Measurements from ENCODE around the gene ZNF296.

GRCh38 chr19:45076029-45076850 lies at the start of gene ZNF296:
- TF ChIP-seq CTCF (IDR thresholded peaks at IDR 0.05 in 2 of 3, conservative IDR thresholded peaks at IDR 0.05 in 1 of 3; ENCODE audit: borderline replicate concordance in 1 of 3, insufficient read depth in 1 of 3, low read depth in 2 of 3, low read length in 2 of 3): no peak
- no peak for TF ChIP-seq EZH2phosphoT487 (IDR thresholded peaks at IDR 0.05; ENCODE audit: borderline replicate concordance)
- peak; percentile 69 for TF ChIP-seq TCF7L2 (IDR thresholded peaks at IDR 0.05; ENCODE audit: borderline replicate concordance, extremely low read depth, insufficient read depth, insufficient read length)
- peak; percentile 85 for TF ChIP-seq POLR2A (IDR thresholded peaks at IDR 0.05; ENCODE audit: borderline replicate concordance, extremely low read depth, insufficient read depth, insufficient read length)
- no peak for TF ChIP-seq ZNF274 (IDR thresholded peaks at IDR 0.05; ENCODE audit: low read depth, low read length)
- peak; percentile 88 for TF ChIP-seq POLR2AphosphoS5 (IDR thresholded peaks at IDR 0.05; ENCODE audit: low read depth, low read length)
- no peak for TF ChIP-seq RAD21 (IDR thresholded peaks at IDR 0.05; ENCODE audit: low read depth)
- no peak for TF ChIP-seq SP1 (IDR thresholded peaks at IDR 0.05; ENCODE audit: low read depth)
- TF ChIP-seq ZFX (IDR thresholded peaks at IDR 0.05): peak; percentile 90; the same call in 1 of the 2 replicates
- no peak for TF ChIP-seq ATF3 (IDR thresholded peaks at IDR 0.05)
- no peak for TF ChIP-seq JUND (IDR thresholded peaks at IDR 0.05)
- no peak for TF ChIP-seq EGR1 (IDR thresholded peaks at IDR 0.05; ENCODE audit: low read depth)
- peak; percentile 87; the same call in 1 of the 2 replicates for TF ChIP-seq SIN3A (IDR thresholded peaks at IDR 0.05; ENCODE audit: low read depth)
- no peak for TF ChIP-seq EZH2 (IDR thresholded peaks at IDR 0.05)

All from HCT116 (cell line).